Testis (tissue), 3 donors: Measurements from ENCODE around the gene SLC7A6. TPM values are rescaled to one million over a fixed set of nuclear protein-coding genes. Genes with fewer than 3 reads are reported as not detected.

Experiments
- DNase-seq: peaks from one replicate; pipeline ENCODE4 v3.0.0-alpha.2; 2019
- H3K27ac ChIP-seq, 2 donors: fragments of 200-600 bp; sonication (generic); one replicate each; pipeline ENCODE4 v1.5.1; 2019
- H3K27me3 ChIP-seq: fragments of 200-600 bp; sonication (generic); one replicate; pipeline ENCODE4 v1.5.1; 2019
- H3K36me3 ChIP-seq: fragments of 200-600 bp; sonication (generic); one replicate; pipeline ENCODE4 v1.5.1; 2017; ENCODE audit warnings: low read depth; ENCODE audit errors: missing control alignments
- H3K4me1 ChIP-seq: fragments of 200-600 bp; sonication (generic); one replicate; pipeline ENCODE4 v1.5.1; 2019
- H3K4me3 ChIP-seq, 2 donors: fragments of 200-600 bp; sonication (generic); one replicate each; pipeline ENCODE4 v1.5.1; 2017 to 2019
- H3K9me3 ChIP-seq: fragments of 200-600 bp; sonication (generic); one replicate; pipeline ENCODE4 v1.5.1; 2017
- POLR2A ChIP-seq: fragments of 450-650 bp; IDR thresholded peaks from one replicate; pipeline ENCODE4 v1.6.1; 2017; ENCODE audit warnings: antibody characterized with exemption, mild to moderate bottlenecking, moderate library complexity
- WGBS, 2 donors: methylation state at CpG; one replicate each; pipeline ENCODE4 v1.1.5; 2018; 5-methylcytosine and 5-hydroxymethylcytosine counted together
- intact Hi-C: fragments of 100-400 bp; cut with DNase I; formaldehyde crosslinking; loops from one replicate; pipeline ENCODE4 v1.15.1; 2023; ENCODE audit warnings: low total_unique reads
- polyA plus RNA-seq: library from polyadenylated mRNA; stranded (reverse); fragments of 350-450 nt; fragmentation: Illumina TruSeq; extraction: RNeasy Lipid Tissue Mini Kit (QIAGEN cat#74804); gene quantifications from one replicate; pipeline ENCODE4 v1.2.3, GENCODE V29; 2014; ENCODE audit warnings: low read depth, low replicate concordance; ENCODE audit not compliant: insufficient read depth
- total RNA-seq, 2 donors: library from RNA; depleted of rRNA; stranded (reverse); fragments of >200 nt; gene quantifications; one replicate each; pipeline ENCODE4 v1.2.3, GENCODE V29; 2016
- TF ChIP-seq, protein P1 (sequence below), 3 experiments: fragments of 450-650 bp in 2 of 3; fragments of 200-600 bp in 1 of 3; sonication (generic) in 1 of 3; IDR thresholded peaks; one replicate each; pipeline ENCODE4 v1.5.1; 2016 to 2019; ENCODE audit warnings: antibody characterized with exemption in 3 of 3, mild to moderate bottlenecking in 2 of 3, moderate library complexity in 1 of 3

Gene SLC7A6
- total and polyA plus RNA-seq, 3 donors from 2014 or later = 28.6 to 48.6 (median 42.2) TPM

- TF ChIP-seq POLR2A = no peak
- TF ChIP-seq, protein P1, sequence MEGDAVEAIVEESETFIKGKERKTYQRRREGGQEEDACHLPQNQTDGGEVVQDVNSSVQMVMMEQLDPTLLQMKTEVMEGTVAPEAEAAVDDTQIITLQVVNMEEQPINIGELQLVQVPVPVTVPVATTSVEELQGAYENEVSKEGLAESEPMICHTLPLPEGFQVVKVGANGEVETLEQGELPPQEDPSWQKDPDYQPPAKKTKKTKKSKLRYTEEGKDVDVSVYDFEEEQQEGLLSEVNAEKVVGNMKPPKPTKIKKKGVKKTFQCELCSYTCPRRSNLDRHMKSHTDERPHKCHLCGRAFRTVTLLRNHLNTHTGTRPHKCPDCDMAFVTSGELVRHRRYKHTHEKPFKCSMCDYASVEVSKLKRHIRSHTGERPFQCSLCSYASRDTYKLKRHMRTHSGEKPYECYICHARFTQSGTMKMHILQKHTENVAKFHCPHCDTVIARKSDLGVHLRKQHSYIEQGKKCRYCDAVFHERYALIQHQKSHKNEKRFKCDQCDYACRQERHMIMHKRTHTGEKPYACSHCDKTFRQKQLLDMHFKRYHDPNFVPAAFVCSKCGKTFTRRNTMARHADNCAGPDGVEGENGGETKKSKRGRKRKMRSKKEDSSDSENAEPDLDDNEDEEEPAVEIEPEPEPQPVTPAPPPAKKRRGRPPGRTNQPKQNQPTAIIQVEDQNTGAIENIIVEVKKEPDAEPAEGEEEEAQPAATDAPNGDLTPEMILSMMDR (IDR thresholded peaks at IDR 0.05) = no peak
- H3K4me1 ChIP-seq = no peaks in the 10 kb centered on the region
- H3K27me3 ChIP-seq = no peaks in the 10 kb centered on the region
- intact Hi-C loops = no loop called here
- no peak overlapping the region for H3K27ac ChIP-seq
- no peak for DNase-seq
- no peak overlapping the region for H3K4me3 ChIP-seq
- no peaks in the 10 kb centered on the region for H3K36me3 ChIP-seq
- H3K9me3 ChIP-seq = no peaks in the 10 kb centered on the region
- WGBS, 2 donors = 80 to 87% methylated on average over 4 to 6 of the region's 6 CpGs
Observed at GRCh38 chr16:68257251-68257905, 6.9 kb upstream of the SLC7A6 start.

DNA sequence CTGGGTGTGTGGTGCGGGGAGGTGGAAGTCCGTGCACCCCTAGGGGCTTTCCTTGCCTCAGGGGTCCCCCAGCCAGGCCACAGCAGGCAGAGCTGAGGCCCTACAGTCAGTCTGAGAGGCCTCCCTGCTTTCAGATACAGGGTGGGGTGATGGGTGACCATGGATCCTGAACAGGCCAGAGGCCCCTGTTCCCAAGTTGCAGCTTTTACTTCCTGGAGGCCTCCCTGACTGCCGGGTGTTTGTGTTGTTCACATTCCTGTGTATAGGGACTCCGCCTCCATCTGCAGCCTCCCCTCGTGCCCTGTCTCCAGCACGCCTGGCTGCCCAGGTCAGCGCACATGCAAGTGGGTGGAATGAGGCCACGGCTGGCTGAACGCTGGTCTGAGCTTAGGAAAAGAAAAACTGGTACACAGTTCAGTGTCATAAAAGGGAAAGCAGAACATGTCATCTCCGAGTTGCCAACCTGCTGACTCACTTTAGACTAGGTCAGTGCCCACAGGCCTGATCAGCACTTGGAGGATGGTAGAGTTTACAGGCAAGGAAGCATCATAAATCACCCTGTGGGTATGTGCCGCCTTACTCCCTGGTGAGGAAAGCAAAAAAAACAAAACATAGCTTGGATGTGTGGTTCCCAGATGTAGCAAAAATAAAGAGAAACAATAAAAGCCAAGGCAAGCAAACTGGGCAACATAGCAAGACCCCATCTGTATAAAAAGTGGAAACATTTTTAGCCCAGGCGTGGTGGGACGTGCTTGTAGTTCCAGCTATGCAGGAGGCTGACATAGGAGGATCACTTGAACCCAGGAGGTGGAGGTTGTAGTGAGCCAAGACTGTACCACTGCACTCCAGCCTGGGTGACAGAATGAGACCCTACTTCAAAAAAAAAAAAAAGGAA is 6.2 kb upstream of the SLC7A6 start:
- intact Hi-C loops = no loop called here
- WGBS, 2 donors = 78 to 87% methylated on average over 9 to 13 of the region's 13 CpGs
- H3K36me3 ChIP-seq = no peaks in the 10 kb centered on the region
- no peaks in the 10 kb centered on the region for H3K9me3 ChIP-seq
- TF ChIP-seq, protein P1 (IDR thresholded peaks at IDR 0.05) = no peak
- no peak for TF ChIP-seq POLR2A
- no peaks in the 10 kb centered on the region for H3K27me3 ChIP-seq
- DNase-seq = no peak
- no peak overlapping the region for H3K27ac ChIP-seq
- no peak overlapping the region for H3K4me3 ChIP-seq
- no peaks in the 10 kb centered on the region for H3K4me1 ChIP-seq

GRCh38 chr16:68259007-68259825 is 5.1 kb upstream of the SLC7A6 start:
- 89% methylated on average over 14 to 27 of the region's 27 CpGs for WGBS, 2 donors
- intact Hi-C loops = no loop called here
- H3K4me3 ChIP-seq = no peak overlapping the region
- no peak for DNase-seq
- H3K4me1 ChIP-seq = no peaks in the 10 kb centered on the region
- no peak for TF ChIP-seq POLR2A
- TF ChIP-seq, protein P1 (IDR thresholded peaks at IDR 0.05) = no peak
- H3K9me3 ChIP-seq = no peaks in the 10 kb centered on the region
- no peak overlapping the region for H3K27ac ChIP-seq
- no peaks in the 10 kb centered on the region for H3K27me3 ChIP-seq
- H3K36me3 ChIP-seq = no peaks in the 10 kb centered on the region

DNA sequence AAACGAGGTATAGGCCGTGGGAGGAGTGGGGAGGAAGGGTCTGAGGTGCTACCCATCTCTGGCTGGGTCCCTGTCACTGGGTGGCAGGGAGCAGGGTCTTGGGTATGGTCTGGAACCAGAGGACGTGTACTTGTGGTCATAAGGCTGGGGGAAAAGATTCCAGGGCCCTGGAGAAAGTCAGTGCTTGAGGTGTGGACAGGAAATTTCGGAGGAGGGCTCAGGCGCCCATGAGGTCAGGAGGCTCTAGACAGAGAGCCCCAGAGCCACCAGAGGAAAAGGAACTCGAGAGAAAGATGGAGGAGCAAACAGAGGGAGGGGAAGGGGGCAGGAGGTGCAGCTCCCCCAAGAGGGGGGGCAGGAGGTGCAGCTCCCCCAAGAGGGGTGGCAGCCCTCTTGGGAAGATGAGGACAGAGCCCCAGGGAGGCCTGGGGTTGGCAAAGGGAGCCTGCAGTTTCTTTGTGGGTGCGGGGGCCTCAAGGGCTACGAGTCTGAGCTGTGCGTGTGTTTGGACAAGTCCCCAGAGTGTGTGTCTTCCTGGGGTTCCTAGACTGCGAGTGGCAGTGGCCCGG is 683 bp upstream of the SLC7A6 start:
- intact Hi-C loops = loop anchor here (2.0 to 5.0 kb wide), 2 partner anchors 49 to 65 kb away; partner anchors contain the start of genes PRMT7 and SLC7A6OS
- Histone ChIP-seq H3K9me3 (no peaks in the 10 kb centered on the region), H3K4me3 (peak overlapping the region; percentile 82 to 84), H3K27me3 (no peaks in the 10 kb centered on the region), H3K4me1 (peaks cover 19% of the 10 kb centered on the region), H3K36me3 (no peaks in the 10 kb centered on the region), H3K27ac (peak overlapping the region; percentile 84 to 94)
- DNase-seq = no peak
- 30 to 35% methylated on average over 9 to 11 of the region's 11 CpGs for WGBS, 2 donors
- TF ChIP-seq, protein P1 (IDR thresholded peaks at IDR 0.05) = no peak
